Thyroid gland (tissue), 4 donors: ENCODE data around the gene RNF144A. TPM values are rescaled to one million over a fixed set of nuclear protein-coding genes. Genes with fewer than 3 reads are reported as not detected.
A peak's percentile ranks its signal among the peaks of the same experiment; 100 is the strongest.
"Not testable (repeated sequence)": the region's sequence is repeated elsewhere in the genome, so short reads cannot be mapped to it uniquely, and the experiment has no call there.

Experiments
- DNase-seq, 2 donors: peaks; one replicate each; pipeline ENCODE4 v3.0.0-alpha.2; 2019
- H3K27ac ChIP-seq, 3 donors: fragments of 200-600 bp; sonication (generic); 1 replicate in 2 of 3; 2 replicates in 1 of 3; pipeline ENCODE4 v1.5.1; 2016 to 2019; ENCODE audit warnings: mild to moderate bottlenecking in 1 of 3, moderate library complexity in 1 of 3
- H3K27me3 ChIP-seq: fragments of 200-600 bp; sonication (generic); one replicate; pipeline ENCODE4 v1.5.1; 2019
- H3K36me3 ChIP-seq, 2 donors: fragments of 200-600 bp; sonication (generic); one replicate each; pipeline ENCODE4 v1.5.1; 2016 to 2019
- H3K4me1 ChIP-seq, 2 donors: fragments of 200-600 bp; sonication (generic); one replicate each; pipeline ENCODE4 v1.5.1; 2017 to 2019
- H3K4me3 ChIP-seq, 3 donors: fragments of 200-600 bp; sonication (generic); replicated peaks in 1 of 3; 1 replicate in 2 of 3; 2 replicates in 1 of 3; pipeline ENCODE4 v1.5.1; 2016; ENCODE audit warnings: mild to moderate bottlenecking in 1 of 3
- H3K9me3 ChIP-seq: fragments of 200-600 bp; sonication (generic); one replicate; pipeline ENCODE4 v1.5.1; 2017
- POLR2A ChIP-seq, 2 donors: fragments of 450-650 bp; IDR thresholded peaks; one replicate each; pipeline ENCODE4 v1.6.1; 2017; ENCODE audit warnings: antibody characterized with exemption in 2 of 2, mild to moderate bottlenecking in 2 of 2, moderate library complexity in 1 of 2
- WGBS, 2 donors: methylation state at CpG; one replicate each; pipeline ENCODE4 v1.1.5; 2017; 5-methylcytosine and 5-hydroxymethylcytosine counted together
- intact Hi-C: fragments of 100-400 bp; cut with DNase I; formaldehyde crosslinking; loops from one replicate; pipeline ENCODE4 v1.15.1; 2023
- total RNA-seq, 4 donors: library from RNA; depleted of rRNA; stranded (reverse); fragments of >200 nt; gene quantifications; one replicate each; pipeline ENCODE4 v1.2.3, GENCODE V29; 2016
- TF ChIP-seq, protein P1 (sequence below), 6 experiments: fragments of 200-600 bp in 3 of 6; fragments of 450-650 bp in 3 of 6; sonication (generic) in 3 of 6; IDR thresholded peaks; one replicate each; pipeline ENCODE4 v1.5.1; 2016 to 2019; ENCODE audit warnings: antibody characterized with exemption in 6 of 6, mild to moderate bottlenecking in 2 of 6, inconsistent platforms in 1 of 6, moderate library complexity in 1 of 6

The RNF144A gene
- total RNA-seq, 4 donors from 2014 or later = 8.0 to 12.2 (median 10.6) TPM

DNA sequence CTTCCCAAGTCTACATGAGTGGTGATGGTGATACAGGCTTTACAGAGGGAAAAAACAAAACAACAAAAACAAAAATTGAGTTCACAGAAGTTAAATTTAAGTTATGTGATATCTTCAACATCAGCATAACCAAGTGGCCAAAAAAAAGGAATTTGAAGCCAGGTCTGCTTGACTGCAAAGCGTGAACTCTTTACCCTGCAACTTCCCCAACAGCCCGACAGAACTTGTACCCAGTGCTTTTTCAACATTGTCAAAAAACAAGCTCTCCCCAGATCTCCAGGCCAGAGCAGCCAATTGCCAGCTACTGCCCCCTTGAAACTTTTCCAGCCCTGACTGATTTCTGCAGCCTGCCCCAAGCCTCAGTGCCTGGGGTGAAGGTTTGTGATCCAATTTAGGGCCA is 76.7 kb downstream of the RNF144A start:
- intact Hi-C loops = no loop called here
- H3K4me1 ChIP-seq = peaks cover under 1 to 28% of the 10 kb centered on the region in 2 donors
- H3K4me3 ChIP-seq = no peak overlapping the region
- TF ChIP-seq POLR2A (IDR thresholded peaks at IDR 0.05) = no peak
- TF ChIP-seq, protein P1, sequence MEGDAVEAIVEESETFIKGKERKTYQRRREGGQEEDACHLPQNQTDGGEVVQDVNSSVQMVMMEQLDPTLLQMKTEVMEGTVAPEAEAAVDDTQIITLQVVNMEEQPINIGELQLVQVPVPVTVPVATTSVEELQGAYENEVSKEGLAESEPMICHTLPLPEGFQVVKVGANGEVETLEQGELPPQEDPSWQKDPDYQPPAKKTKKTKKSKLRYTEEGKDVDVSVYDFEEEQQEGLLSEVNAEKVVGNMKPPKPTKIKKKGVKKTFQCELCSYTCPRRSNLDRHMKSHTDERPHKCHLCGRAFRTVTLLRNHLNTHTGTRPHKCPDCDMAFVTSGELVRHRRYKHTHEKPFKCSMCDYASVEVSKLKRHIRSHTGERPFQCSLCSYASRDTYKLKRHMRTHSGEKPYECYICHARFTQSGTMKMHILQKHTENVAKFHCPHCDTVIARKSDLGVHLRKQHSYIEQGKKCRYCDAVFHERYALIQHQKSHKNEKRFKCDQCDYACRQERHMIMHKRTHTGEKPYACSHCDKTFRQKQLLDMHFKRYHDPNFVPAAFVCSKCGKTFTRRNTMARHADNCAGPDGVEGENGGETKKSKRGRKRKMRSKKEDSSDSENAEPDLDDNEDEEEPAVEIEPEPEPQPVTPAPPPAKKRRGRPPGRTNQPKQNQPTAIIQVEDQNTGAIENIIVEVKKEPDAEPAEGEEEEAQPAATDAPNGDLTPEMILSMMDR (IDR thresholded peaks at IDR 0.05) = no peak
- H3K9me3 ChIP-seq = no peaks in the 10 kb centered on the region
- DNase-seq = peak in 1 of 2 donors; percentile 27
- H3K27me3 ChIP-seq = no peaks in the 10 kb centered on the region
- H3K27ac ChIP-seq = peak overlapping the region in 2 of 3 donors; percentile 20 to 40
- no peaks in the 10 kb centered on the region for H3K36me3 ChIP-seq
- 26 to 48% methylated on average over 2 of the region's 2 CpGs for WGBS, 2 donors

DNA sequence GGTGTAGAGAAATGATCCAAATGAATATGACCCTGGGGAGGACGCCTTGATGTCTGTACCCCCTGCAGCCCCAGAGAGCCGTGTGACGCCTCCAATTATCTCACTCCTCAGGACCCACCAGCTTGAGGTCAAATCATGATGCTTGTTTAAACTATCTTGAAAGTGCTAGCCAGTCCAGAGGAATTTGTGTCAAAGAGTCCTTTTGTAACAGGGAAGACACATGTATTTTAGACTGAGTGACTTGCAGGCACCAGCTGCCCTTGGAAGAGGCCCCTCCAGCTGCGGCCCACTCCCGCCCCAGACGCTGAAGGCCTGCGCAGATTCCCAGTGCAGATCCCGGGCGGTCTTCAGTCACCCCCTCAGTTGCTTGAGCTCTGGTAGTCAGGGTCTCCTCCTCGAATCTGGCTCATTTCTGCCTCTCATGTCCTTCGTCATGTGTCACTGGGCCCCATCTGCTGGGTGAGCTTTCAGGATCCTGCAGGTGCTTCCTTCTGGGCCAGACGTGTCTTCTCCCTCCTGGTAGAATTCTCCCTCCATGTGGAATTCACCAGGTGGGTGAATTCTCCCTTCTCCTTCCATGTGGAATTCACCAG is 77.4 kb downstream of the RNF144A start:
- Histone ChIP-seq H3K9me3 (no peaks in the 10 kb centered on the region), H3K36me3 (no peaks in the 10 kb centered on the region), H3K4me3 (no peak overlapping the region), H3K4me1 (peaks cover 7 to 35% of the 10 kb centered on the region in 2 donors), H3K27ac (no peak overlapping the region), H3K27me3 (no peaks in the 10 kb centered on the region)
- 86 to 91% methylated on average over 12 of the region's 12 CpGs for whole genome bisulfite sequencing, 2 donors
- no peak for TF ChIP-seq POLR2A (IDR thresholded peaks at IDR 0.05)
- TF ChIP-seq, protein P1 (IDR thresholded peaks at IDR 0.05) = no peak
- intact Hi-C loops = no loop called here
- DNase-seq = no peak

DNA sequence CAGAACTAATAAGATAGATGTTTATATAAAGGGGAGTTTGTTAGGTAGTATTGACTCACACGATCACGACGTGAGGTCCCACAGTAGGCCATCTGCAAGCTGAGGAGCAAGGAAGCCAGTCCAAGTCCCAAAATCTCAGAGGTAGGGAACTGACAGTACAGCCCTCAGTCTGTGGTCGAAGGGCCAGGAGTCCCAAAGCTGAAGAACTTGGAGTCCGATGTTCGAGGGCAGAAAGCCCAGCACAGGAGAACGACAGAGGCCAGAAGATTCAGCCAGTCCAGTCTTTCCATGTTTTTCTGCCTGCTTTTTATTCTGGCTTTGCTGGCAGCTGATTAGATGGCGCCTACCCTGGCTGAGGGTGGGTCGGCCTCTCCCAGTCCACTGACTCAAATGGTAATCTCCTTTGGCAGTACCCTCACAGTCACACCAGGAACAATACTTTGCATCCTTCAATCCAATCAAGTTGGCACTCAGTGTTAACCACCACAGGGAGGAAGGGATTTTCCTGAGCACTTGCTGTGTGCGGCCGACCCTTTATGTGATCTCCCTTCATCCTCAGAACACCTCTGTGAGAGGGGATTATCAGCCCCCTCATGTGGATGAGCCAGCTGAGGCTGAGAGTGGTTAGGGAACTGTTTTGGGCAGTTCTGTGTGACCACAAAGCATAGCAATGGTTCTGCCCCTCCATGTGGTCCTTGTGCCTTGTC is 78.3 kb downstream of the RNF144A start:
- 89 to 90% methylated on average over 11 of the region's 11 CpGs for WGBS, 2 donors
- TF ChIP-seq, protein P1 (IDR thresholded peaks at IDR 0.05) = no peak
- no peak for TF ChIP-seq POLR2A (IDR thresholded peaks at IDR 0.05)
- DNase-seq = no peak
- no peak overlapping the region for H3K27ac ChIP-seq
- no peaks in the 10 kb centered on the region for H3K36me3 ChIP-seq
- no peaks in the 10 kb centered on the region for H3K27me3 ChIP-seq
- intact Hi-C loops = no loop called here
- H3K4me3 ChIP-seq = no peak overlapping the region
- peaks cover 9 to 39% of the 10 kb centered on the region in 2 donors for H3K4me1 ChIP-seq
- H3K9me3 ChIP-seq = no peaks in the 10 kb centered on the region

DNA sequence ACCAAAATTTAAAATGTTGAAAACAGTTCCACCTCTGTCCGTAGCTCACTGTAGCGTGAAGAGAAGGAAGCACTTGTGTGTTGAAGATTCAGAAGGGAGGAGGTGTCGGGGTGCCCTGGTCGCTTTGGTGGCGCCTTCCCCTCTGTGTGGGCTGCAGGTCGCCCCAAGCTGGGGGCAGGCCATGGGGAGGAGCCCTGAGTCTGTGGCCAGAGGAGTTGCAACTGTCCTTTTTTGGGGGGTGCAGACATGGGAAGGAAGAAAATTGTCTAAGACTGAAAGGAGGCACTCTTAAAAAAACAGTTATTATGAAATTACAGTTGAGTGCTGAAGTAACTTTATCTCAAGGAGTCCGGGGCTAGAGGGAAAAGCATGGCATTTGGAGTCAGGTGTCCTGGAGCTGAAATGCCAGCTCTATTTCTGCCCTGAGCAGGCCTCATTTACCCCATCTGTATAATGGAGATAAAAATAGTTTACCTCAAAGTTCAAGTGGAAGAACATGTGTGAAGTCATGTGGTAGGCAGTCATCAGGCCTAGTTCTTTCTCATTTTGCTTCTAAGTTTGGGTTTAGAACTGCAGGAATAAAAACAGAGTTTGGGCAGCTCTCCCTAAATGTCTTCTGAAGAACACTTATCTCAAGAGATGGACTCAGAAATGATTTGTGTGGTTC is 82.1 kb downstream of the RNF144A start:
- peak; percentile 40 to 47 for DNase-seq
- Histone ChIP-seq H3K27ac (peak overlapping the region; percentile 40 to 58 (median 42)), H3K9me3 (no peaks in the 10 kb centered on the region), H3K4me1 (peaks cover 9 to 15% of the 10 kb centered on the region in 2 donors), H3K36me3 (no peaks in the 10 kb centered on the region), H3K27me3 (no peaks in the 10 kb centered on the region), H3K4me3 (no peak overlapping the region)
- 44 to 51% methylated on average over 7 of the region's 7 CpGs for WGBS, 2 donors
- intact Hi-C loops = no loop called here
- TF ChIP-seq, protein P1 (IDR thresholded peaks at IDR 0.05) = no peak
- TF ChIP-seq POLR2A (IDR thresholded peaks at IDR 0.05) = no peak

DNA sequence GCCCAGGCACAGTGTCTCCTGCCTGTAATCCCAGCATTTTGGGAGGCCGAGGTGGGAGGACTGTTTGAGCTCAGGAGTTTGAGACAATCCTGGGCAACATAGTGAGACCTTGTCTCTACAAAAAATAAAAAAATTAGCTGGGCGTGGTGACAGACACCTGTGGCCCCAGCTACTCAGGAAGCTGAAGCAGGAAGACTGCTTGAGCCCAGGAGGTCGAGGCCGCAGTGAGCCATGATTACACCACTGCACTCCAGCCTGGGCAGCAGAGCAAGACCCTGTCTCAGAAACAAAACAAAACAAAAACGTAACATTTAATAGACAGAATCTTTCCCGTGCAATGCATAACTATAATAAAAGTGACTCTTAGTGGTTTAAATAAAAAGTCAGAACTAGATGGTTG is 84.2 kb downstream of the RNF144A start:
- DNase-seq, H3K36me3 ChIP-seq, intact Hi-C loops, H3K4me3 ChIP-seq, H3K9me3 ChIP-seq, H3K27ac ChIP-seq, H3K27me3 ChIP-seq: not testable (repeated sequence)
- H3K4me1 ChIP-seq = peaks cover 9 to 16% of the 10 kb centered on the region in 2 donors
- whole genome bisulfite sequencing, 2 donors = 86 to 89% methylated on average over 6 of the region's 6 CpGs
